Astrocyte of the cerebellum (primary cell): ENCODE measurements around the gene ANKDD1A.

Experiments used
- DNase-seq: peaks from one replicate; pipeline ENCODE4 v3.0.0-alpha.2; 2011; ENCODE audit warnings: low read depth
- H3K4me3 ChIP-seq: 2 replicates; pipeline ENCODE4 v1.5.1; 2011; ENCODE audit warnings: mild to moderate bottlenecking, low read depth, low read length, moderate library complexity
- in situ Hi-C: cut with HindIII; loops from 2 replicates; pipeline ENCODE4 v1.10.0; 2017; ENCODE audit warnings: low sequenced_read_pairs
- TF ChIP-seq, protein P1 (sequence below): IDR thresholded peaks from 2 replicates; pipeline ENCODE4 v1.5.1; 2012; ENCODE audit warnings: low read length, low read depth, moderate library complexity, mild to moderate bottlenecking; ENCODE audit errors: missing control alignments

Gene ANKDD1A

DNA sequence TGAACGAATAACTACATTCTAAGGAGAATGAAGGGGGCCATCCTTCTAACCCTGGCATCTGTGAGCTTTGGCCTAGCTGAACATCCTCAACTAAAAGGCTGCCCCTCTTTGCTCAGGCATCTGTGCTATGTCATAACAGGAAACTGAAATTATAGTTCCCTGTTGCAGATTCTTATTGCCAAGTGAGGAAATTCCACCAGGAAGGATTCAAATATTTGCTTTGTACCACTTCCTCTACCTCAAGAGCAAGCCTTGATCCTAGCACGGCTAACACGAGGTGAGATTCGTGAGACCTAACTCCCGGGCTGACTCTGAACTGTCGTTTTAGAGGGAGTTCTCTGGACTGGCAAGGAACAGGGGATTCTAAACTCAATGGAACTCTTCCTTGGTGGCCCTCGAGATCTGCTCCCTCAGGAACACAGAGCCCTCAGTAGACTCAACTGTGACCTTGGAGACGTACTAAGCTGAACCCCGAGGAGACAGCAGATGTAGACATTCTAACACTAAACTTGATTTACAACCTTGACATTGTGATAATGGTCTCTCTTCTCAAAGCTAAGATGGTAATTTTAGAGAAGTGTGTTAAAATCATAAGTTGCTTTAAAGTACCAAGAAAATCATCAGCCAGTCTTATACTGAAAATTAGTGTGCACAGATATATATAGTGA is 73.8 kb downstream of the ANKDD1A start:
- TF ChIP-seq, protein P1, sequence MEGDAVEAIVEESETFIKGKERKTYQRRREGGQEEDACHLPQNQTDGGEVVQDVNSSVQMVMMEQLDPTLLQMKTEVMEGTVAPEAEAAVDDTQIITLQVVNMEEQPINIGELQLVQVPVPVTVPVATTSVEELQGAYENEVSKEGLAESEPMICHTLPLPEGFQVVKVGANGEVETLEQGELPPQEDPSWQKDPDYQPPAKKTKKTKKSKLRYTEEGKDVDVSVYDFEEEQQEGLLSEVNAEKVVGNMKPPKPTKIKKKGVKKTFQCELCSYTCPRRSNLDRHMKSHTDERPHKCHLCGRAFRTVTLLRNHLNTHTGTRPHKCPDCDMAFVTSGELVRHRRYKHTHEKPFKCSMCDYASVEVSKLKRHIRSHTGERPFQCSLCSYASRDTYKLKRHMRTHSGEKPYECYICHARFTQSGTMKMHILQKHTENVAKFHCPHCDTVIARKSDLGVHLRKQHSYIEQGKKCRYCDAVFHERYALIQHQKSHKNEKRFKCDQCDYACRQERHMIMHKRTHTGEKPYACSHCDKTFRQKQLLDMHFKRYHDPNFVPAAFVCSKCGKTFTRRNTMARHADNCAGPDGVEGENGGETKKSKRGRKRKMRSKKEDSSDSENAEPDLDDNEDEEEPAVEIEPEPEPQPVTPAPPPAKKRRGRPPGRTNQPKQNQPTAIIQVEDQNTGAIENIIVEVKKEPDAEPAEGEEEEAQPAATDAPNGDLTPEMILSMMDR: no peak
- in situ Hi-C loops: loop anchor here (5.0 kb wide), 1 partner anchor 43 kb away; no protein-coding TSS in a partner anchor
- H3K4me3 ChIP-seq: no peak overlapping the region
- no peak for DNase-seq

DNA sequence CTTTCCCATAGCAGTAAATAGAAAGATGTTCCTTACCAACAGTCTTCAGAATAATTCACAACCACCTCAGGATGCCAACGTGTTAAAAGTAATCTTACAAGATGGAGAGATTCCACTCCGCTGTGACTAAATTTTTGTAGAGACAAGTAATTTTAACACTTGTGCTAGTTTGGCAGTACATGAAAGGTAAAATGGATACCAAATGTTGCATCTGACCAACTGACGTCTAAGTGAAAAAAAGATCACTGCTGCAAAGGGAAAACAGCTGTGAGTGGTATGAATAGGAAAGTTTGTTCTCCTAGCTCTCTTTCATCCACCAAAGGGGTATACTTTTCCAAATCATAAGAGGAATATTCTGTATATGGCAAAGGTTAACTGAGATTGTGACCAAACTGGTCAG is 75.4 kb downstream of the ANKDD1A start:
- in situ Hi-C loops: loop anchor here (5.0 kb wide), 1 partner anchor 45 kb away; no protein-coding TSS in a partner anchor
- TF ChIP-seq, protein P1: no peak
- no peak for DNase-seq
- H3K4me3 ChIP-seq: no peak overlapping the region

DNA sequence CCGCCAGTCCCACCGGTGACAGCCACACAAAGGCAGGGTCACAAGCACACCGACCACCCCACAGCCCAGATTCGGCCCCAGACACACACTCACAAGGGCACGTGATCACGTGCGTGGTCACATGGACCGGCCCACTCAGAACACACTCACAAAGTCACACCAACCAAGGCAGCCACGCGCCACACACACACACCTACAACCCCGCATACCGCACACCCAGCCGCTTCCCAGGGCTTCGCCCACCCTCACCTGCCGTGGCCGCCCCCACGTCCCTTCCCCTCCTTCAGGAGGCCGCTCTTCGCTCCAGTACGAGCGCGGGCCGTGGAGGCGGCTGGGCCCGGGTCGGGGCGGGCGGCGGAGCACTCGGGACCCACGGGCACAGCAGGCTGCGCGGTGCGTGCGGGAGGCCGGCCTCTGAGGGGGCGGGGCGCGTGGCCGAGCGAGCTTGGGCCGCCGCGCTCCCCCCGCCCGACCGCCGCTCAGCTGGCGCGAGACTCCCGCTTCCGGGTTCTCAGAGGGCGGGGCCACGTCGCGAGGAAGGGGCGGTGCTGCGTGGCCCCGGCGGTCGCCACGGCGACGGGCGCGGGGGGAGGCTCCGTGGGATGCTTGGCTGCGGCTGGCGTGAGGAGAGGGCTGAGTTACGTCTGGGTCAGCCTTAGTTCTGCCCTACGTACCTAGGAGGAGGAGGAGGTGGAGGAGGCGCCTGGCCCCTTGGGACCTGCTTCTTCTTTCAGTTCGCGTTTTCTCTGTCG is 77.9 kb downstream of the ANKDD1A start, which contains the start of gene SPG21:
Gene SPG21 (minus strand): TSS at position 499 of the 752 bp plus-strand sequence. CDS start 6,345 bp downstream, outside the sequence.
- peak; percentile 72 for DNase-seq
- in situ Hi-C loops: loop anchor here (5.0 kb wide), 1 partner anchor 47 kb away; no protein-coding TSS in a partner anchor
- H3K4me3 ChIP-seq: peak within 1 kb of the TSS; percentile 77
- TF ChIP-seq, protein P1: no peak

DNA sequence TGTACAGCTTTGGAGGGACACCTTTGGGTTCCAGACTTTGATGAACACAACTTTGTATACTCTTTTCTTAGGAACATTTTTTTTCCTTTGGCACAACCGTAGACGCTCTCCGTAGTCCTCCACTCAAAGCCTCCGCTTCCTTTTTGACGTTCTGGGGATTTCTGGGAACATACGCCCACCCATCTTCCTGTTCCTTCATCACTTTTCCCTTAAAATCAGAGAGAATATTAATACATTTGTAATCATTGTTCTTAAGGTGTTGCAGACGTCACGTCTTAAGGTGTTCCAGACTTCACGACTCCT is 78.4 kb downstream of the ANKDD1A start:
- in situ Hi-C loops: no loop called here
- TF ChIP-seq, protein P1: no peak
- DNase-seq: no peak
- H3K4me3 ChIP-seq: peak overlapping the region; percentile 77

DNA sequence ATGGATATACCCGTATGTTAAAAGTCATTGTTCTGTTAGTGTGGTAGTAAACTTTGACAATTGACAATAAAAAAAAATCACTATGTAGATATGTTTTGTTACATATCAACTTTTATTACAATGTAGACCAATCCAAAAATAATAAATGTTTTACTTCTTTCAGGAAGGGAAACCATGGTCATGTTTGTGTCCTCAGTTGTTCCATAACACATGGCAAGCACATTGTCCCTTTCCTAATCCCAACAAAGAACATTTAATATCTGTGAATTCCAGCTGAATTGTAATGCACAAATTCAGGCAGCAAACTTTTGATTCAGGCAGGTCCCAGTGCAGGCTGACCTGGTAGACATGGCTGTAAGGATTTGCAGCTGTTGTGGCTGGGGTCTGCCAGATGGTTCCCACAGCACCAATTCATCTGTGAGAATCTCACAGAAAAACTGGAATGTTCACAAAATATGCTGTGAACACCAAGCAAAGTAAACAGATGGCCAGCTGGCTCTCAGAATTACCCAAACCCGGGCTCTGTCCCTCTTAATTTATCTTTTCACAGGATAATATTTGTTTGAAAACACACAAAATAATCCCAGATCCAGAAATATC is 79.9 kb downstream of the ANKDD1A start:
- in situ Hi-C loops: no loop called here
- no peak for DNase-seq
- TF ChIP-seq, protein P1: no peak
- no peak overlapping the region for H3K4me3 ChIP-seq

GRCh38 chr15:64993290-64993689 is 81.6 kb downstream of the ANKDD1A start:
- no peak for DNase-seq
- TF ChIP-seq, protein P1: no peak
- no peak overlapping the region for H3K4me3 ChIP-seq
- in situ Hi-C loops: no loop called here
